ENCODE results near the gene SETD3. TPM values are rescaled to one million over a fixed set of nuclear protein-coding genes. Genes with fewer than 3 reads are reported as not detected.

SETD3 gene
- total RNA-seq, 1 experiment from 2014 or later, result 51.5 TPM

GRCh38 chr14:99475179-99475578 lies 5.5 kb downstream of the SETD3 start:
- BruUV-seq (replicated peaks), result no TSS peak
- peaks cover 12% of the 10 kb centered on the region for H3K36me3 Mint-ChIP-seq (ENCODE audit: insufficient read depth, unreplicated experiment)
- peaks cover 15% of the 10 kb centered on the region for H3K4me1 Mint-ChIP-seq (ENCODE audit: low read depth, unreplicated experiment)
- no peak for TF ChIP-seq CTCF (IDR thresholded peaks at IDR 0.05; ENCODE audit: unreplicated experiment)
- intact Hi-C loops (cut with micrococcal nuclease; ENCODE audit: unreplicated experiment), result no loop called here
- no peaks in the 10 kb centered on the region for H3K9me3 Mint-ChIP-seq (ENCODE audit: low read depth, unreplicated experiment)
- no peak overlapping the region for H3K27ac Mint-ChIP-seq (ENCODE audit: unreplicated experiment)
- CTCF ChIA-PET, result no interaction called here
- no peaks in the 10 kb centered on the region for H3K27me3 Mint-ChIP-seq (ENCODE audit: unreplicated experiment)
- no peak for DNase-seq
- H3K4me3 Mint-ChIP-seq (ENCODE audit: low read depth, unreplicated experiment), result no peak overlapping the region

GRCh38 chr14:99473458-99473857 lies 7.2 kb downstream of the SETD3 start:
- peaks cover 11% of the 10 kb centered on the region for H3K4me1 Mint-ChIP-seq (ENCODE audit: low read depth, unreplicated experiment)
- H3K36me3 Mint-ChIP-seq (ENCODE audit: insufficient read depth, unreplicated experiment), result no peaks in the 10 kb centered on the region
- no peak for TF ChIP-seq CTCF (IDR thresholded peaks at IDR 0.05; ENCODE audit: unreplicated experiment)
- DNase-seq, result no peak
- no peak overlapping the region for H3K27ac Mint-ChIP-seq (ENCODE audit: unreplicated experiment)
- no peaks in the 10 kb centered on the region for H3K27me3 Mint-ChIP-seq (ENCODE audit: unreplicated experiment)
- no peaks in the 10 kb centered on the region for H3K9me3 Mint-ChIP-seq (ENCODE audit: low read depth, unreplicated experiment)
- no peak overlapping the region for H3K4me3 Mint-ChIP-seq (ENCODE audit: low read depth, unreplicated experiment)
- no TSS peak for BruUV-seq (replicated peaks)
- intact Hi-C loops (cut with micrococcal nuclease; ENCODE audit: unreplicated experiment), result no loop called here
- CTCF ChIA-PET, result no interaction called here

GRCh38 chr14:99472937-99473336 lies 7.7 kb downstream of the SETD3 start:
- H3K36me3 Mint-ChIP-seq (ENCODE audit: insufficient read depth, unreplicated experiment), result no peaks in the 10 kb centered on the region
- TF ChIP-seq CTCF (IDR thresholded peaks at IDR 0.05; ENCODE audit: unreplicated experiment), result no peak
- no peaks in the 10 kb centered on the region for H3K27me3 Mint-ChIP-seq (ENCODE audit: unreplicated experiment)
- H3K9me3 Mint-ChIP-seq (ENCODE audit: low read depth, unreplicated experiment), result no peaks in the 10 kb centered on the region
- intact Hi-C loops (cut with micrococcal nuclease; ENCODE audit: unreplicated experiment), result no loop called here
- H3K4me1 Mint-ChIP-seq (ENCODE audit: low read depth, unreplicated experiment), result peaks cover 9% of the 10 kb centered on the region
- no peak overlapping the region for H3K27ac Mint-ChIP-seq (ENCODE audit: unreplicated experiment)
- no TSS peak for BruUV-seq (replicated peaks)
- no peak for DNase-seq
- CTCF ChIA-PET, result no interaction called here
- no peak overlapping the region for H3K4me3 Mint-ChIP-seq (ENCODE audit: low read depth, unreplicated experiment)

GRCh38 chr14:99471731-99472130 lies 8.9 kb downstream of the SETD3 start:
- Mint-ChIP-seq H3K27me3 (ENCODE audit: unreplicated experiment) (no peaks in the 10 kb centered on the region), H3K4me1 (ENCODE audit: low read depth, unreplicated experiment) (peaks cover 15% of the 10 kb centered on the region), H3K9me3 (ENCODE audit: low read depth, unreplicated experiment) (no peaks in the 10 kb centered on the region), H3K36me3 (ENCODE audit: insufficient read depth, unreplicated experiment) (no peaks in the 10 kb centered on the region), H3K4me3 (ENCODE audit: low read depth, unreplicated experiment) (no peak overlapping the region), H3K27ac (ENCODE audit: unreplicated experiment) (no peak overlapping the region)
- no TSS peak for BruUV-seq (replicated peaks)
- intact Hi-C loops (cut with micrococcal nuclease; ENCODE audit: unreplicated experiment), result no loop called here
- no peak for DNase-seq
- TF ChIP-seq CTCF (IDR thresholded peaks at IDR 0.05; ENCODE audit: unreplicated experiment), result no peak
- CTCF ChIA-PET, result no interaction called here
